A673 (cell line): ENCODE measurements around the gene PLEKHA8.

Source experiments
- EZH2 ChIP-seq: fragments of 200-600 bp; sonication (generic); IDR thresholded peaks from 2 replicates; pipeline ENCODE4 v1.6.1; 2017; ENCODE audit warnings: borderline replicate concordance, low read depth, mild to moderate bottlenecking, mixed read lengths, antibody characterized with exemption, low read length; ENCODE audit not compliant: poor library complexity, severe bottlenecking
- TF ChIP-seq, protein P1 (sequence below): fragments of 300-800, 200-600 bp; sonication (generic); conservative IDR thresholded peaks from 2 replicates; pipeline ENCODE4 v1.5.1; 2017; ENCODE audit warnings: low read depth, mild to moderate bottlenecking, antibody characterized with exemption, low read length, moderate library complexity, mixed read lengths

DNA sequence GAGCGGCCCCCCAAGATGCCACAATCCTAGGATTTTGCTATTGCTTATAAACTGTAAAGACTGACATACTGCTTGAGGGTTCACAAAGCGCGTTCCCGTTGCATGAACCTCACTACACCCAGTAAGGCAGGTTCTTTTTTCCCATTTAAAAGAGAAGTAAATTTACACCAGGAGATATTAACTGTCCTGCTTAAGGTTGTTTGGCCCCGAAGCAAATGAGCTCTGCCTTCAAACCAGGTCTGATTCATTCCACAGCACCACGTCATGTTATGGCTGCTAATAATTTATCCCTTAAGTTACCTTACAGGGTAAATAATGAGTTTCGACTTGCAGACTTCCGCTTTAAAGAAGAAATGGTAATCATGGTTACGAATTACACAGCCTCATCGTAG lies 1.2 kb upstream of the PLEKHA8 start:
- TF ChIP-seq, protein P1, sequence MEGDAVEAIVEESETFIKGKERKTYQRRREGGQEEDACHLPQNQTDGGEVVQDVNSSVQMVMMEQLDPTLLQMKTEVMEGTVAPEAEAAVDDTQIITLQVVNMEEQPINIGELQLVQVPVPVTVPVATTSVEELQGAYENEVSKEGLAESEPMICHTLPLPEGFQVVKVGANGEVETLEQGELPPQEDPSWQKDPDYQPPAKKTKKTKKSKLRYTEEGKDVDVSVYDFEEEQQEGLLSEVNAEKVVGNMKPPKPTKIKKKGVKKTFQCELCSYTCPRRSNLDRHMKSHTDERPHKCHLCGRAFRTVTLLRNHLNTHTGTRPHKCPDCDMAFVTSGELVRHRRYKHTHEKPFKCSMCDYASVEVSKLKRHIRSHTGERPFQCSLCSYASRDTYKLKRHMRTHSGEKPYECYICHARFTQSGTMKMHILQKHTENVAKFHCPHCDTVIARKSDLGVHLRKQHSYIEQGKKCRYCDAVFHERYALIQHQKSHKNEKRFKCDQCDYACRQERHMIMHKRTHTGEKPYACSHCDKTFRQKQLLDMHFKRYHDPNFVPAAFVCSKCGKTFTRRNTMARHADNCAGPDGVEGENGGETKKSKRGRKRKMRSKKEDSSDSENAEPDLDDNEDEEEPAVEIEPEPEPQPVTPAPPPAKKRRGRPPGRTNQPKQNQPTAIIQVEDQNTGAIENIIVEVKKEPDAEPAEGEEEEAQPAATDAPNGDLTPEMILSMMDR: no peak
- TF ChIP-seq EZH2: no peak
